PFSK-1 (cell line): ENCODE data around the gene CCDC9B.

Source experiments
- POLR2AphosphoS5 ChIP-seq: IDR thresholded peaks from 2 replicates; pipeline ENCODE4 v1.6.1; 2012; ENCODE audit warnings: low read depth, mild to moderate bottlenecking, control low read depth, low read length, moderate library complexity
- REST ChIP-seq, 2 experiments: IDR thresholded peaks; 2 replicates each; pipeline versions ENCODE4 v1.6.1 to v1.8.0; 2011 to 2012; ENCODE audit warnings: low read depth in 2 of 2, low read length in 2 of 2, control low read depth in 1 of 2, inconsistent platforms in 1 of 2, mild to moderate bottlenecking in 1 of 2, moderate library complexity in 1 of 2; ENCODE audit not compliant: insufficient read depth in 1 of 2
- SIN3A ChIP-seq: IDR thresholded peaks from 2 replicates; pipeline ENCODE4 v1.6.1; 2012; ENCODE audit warnings: mild to moderate bottlenecking, low read length, moderate library complexity, borderline replicate concordance; ENCODE audit not compliant: insufficient read depth
- TAF1 ChIP-seq: IDR thresholded peaks from 2 replicates; pipeline ENCODE4 v1.6.1; 2012; ENCODE audit warnings: low read length, control low read depth, borderline replicate concordance; ENCODE audit not compliant: insufficient read depth

- TF ChIP-seq REST (IDR thresholded peaks at IDR 0.05; ENCODE audit: insufficient read depth in 1 of 2, low read depth in 2 of 2, low read length in 2 of 2) = no peak
- TF ChIP-seq SIN3A = no peak
- TF ChIP-seq POLR2AphosphoS5 = no peak
- no peak for TF ChIP-seq TAF1
Observed at GRCh38 chr15:40377606-40378005, 36.9 kb upstream of the CCDC9B start.
